ENCODE data around the gene HOXC11.

Gene HOXC11

DNA sequence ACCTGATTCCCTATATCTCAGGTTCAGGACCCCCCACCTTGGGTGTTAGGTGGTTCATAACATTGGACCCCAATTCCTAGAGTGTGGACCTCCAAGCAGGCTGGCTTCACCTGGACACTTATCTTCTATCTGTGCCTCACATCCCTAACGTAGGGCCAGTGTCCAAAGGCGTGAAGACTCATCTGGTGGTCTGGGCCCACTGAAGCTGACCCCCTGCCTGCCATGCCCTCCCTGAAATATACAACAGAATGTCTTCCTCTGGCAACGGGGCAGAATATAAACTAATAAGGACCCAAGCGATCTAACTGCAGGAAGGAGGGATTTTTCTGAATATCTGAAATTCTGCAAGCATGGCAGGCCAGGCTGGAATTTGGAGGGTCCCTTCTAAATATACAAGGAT, 28.7 kb upstream of the HOXC11 start:
- DNase-seq: no peak

DNA sequence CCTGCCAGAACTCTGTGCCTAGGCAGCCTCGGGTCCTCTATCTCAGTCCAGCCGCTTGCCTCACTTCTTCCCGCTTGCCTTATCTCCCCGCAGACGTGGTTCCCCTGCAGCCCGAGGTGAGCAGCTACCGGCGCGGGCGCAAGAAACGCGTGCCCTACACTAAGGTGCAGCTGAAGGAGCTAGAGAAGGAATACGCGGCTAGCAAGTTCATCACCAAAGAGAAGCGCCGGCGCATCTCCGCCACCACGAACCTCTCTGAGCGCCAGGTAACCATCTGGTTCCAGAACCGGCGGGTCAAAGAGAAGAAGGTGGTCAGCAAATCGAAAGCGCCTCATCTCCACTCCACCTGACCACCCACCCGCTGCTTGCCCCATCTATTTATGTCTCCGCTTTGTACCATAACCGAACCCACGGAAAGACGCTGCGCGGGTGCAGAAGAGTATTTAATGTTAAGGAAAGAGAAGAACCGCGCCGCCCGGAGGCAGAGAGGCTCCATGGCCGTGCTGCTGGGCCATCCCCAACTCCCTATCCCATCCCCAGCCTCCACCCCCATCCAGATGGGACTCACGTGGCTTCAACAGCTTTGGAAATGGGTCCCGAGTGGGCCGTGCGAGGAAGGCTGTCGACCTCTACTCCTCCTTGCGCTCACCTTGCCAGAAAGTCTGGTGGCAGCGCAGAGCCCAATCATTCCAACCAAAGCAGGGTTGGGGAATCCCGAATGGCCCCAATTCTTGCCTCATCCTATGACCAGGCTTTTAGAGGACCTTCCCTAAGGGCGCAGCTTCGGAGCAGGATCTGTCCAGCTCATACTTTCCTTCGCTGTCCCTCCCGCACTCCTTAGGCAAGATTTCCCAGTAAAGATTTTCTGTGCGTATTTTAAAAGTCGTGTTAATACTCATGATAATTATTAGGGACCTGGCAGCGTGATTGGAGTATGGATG, 27.7 kb upstream of the HOXC11 start:
- no peak for DNase-seq

DNA sequence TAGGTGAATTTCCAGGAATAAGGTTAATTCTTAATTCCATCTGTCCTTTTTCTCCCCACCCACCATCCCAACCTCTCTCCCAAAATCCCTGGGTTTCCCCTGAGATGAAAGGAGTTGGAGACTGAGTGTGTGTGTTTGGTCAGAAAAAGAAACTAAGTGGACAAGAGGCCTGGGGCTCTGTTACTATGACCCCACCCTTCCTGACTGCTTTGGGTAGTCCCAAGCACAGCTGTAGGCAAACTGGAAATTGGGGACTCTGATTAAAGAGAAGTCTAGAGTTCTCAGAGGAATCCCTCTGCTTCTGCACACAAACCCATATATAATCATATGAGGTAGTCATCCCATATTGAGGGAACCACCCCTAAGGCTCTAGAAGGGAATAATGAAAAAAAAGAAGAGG, 25.2 kb upstream of the HOXC11 start:
- no peak for DNase-seq

- no peak for DNase-seq
Measured at GRCh38 chr12:53948650-53949593, 24.0 kb upstream of the HOXC11 start.

- no peak for DNase-seq
Measured at GRCh38 chr12:53949631-53950436, 23.1 kb upstream of the HOXC11 start.

DNA sequence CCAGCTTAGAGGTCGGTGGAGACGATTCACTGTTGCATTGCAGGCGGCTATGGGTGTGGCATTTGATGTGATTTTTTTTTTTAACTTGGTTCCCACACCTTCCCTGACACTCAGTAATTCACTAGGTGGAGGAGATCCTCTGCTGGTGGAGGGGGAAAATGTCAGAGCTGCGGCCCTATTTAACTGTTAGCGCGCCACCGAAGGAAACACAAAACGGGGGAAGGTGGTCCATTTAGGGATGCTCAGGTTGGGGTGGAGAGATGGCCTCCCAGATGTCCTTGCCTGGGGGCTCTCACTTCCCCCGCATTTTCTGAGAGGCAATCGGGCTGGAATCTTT, 22.5 kb upstream of the HOXC11 start:
- no peak for DNase-seq

DNA sequence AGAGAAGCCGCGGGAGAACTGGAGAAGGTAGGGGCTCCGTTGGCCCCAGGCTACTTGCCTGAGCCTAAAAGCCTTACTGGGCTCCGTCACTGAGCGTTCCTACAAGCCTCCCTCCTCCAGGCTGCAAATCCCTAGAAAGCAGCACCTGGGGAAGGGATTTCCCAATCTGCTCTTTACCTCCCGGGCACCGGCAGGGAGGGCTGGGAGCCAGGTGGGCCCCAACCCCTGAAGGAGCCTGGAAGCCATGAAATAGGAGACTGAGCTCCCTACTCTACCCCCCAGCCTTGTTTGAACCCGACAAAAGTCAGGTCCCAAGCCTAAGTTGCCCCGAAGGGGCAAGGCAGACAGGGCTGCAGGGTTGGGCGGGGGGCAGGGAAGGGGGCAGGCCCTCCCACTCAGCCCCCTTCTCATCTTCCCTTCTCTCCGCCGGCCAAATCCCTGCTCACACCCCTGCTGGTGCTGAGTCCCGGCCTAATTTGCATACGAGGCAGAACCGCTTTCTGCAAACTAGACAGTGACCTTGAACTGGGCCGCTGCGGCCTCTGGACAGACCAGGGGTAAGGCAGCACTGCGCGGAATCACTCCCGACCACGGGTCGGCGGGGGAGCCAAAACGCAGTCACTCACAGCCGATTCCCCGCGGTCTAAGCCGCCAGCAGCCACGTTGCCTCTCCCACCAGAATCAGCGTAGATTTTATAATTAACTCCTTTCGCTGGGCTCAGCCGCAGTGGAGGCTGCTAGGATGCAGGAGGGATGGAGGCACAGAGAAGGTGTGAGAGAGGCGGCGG, 21.9 kb upstream of the HOXC11 start:
- DNase-seq: no peak

DNA sequence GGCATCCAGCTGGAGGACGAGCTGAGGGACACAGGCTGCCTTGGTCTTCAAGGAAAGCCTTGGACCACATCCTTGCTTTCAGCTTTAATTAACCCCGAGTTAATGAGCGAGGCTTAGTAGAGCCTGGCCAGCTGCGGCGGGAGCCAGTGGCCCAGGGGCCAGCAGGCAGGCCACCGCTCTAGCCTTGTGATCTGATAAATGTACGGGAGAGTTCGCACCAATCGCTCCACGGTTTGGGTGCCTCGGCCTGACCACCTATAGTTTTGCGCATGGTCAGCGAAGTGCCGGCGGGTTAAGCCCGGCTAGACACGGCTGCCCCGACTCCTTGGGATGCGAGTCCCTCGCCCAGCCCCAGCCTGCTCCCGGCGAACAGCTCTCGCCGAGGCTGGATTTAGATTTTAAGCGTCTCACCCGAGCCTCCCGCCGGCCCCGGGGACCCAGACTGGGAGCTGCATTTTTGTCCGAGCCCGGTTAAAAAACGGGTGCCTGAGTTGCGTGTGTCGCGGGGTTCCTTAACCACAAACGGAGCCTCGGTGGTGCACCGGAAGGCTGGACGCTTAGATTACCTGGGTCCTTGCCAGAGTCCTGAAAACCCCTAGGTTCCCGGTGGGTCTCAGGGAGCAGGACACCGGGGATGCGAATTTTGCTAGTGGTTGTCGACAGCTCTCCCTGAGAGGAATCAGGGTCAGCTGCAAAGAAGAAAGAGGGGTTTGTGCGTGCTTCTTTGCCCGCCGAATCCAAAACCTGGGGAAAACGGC, 21.2 kb upstream of the HOXC11 start:
- DNase-seq: no peak

DNA sequence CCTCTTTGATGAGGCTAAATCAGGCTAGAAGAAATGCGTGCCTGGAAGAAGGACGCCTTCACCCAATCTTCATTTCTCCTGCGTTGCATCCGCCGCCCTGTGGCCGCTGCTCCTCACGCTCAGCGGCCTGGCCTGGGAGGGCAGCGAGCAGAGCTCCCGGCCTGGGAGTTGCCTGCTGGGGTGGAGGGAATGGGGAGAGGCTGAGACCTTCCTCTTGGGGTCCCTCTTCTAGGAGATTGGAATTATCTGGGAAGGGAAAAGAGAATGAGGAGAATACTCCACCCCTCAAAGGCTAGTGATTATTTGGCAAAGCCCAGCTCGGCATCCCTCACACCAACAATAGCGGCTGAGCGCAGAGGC, 20.6 kb upstream of the HOXC11 start:
- DNase-seq: no peak

DNA sequence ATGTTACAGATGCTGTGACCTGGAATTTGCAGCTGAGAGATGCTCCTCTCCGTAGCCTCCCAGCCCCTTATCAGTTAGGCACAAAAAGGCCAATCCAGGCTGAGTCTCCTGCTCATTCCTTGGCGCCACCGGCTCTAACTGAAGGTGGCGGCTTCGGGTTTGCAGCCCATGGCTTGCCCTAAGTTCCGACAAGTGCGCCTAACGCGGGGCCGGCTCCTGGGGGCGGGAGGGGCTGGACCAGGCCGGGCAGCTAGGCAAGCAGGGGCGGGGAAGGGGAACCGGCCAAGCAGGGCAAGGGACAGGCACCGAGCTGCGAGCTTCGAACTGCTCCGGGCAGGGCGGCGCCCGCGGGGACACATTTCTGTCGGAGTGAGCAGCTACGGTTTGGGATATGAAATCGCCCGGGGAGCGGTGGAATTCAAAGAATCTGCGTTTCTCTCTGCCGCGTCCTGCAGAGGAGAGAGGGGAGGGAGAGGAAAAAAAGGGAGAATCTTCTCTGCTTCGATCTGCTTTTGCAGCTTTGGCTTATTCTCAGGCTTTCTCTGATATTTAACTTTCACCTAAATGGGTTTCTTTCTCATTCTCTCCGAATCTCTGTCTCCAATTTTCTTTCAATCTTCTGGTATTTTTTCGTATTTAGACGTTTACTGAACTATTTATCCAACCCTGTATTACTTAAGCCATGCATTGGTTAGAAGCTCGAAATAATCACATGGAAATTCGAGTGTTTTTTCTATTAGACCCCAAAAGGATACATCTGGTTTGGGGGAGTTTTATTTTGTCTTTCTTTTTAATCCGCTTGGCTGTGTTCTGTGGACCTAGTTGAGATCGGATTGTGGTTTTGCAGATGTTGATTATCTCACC, 19.8 kb upstream of the HOXC11 start:
- no peak for DNase-seq

GRCh38 chr12:53953831-53954693, 18.9 kb upstream of the HOXC11 start:
- DNase-seq: no peak

DNA sequence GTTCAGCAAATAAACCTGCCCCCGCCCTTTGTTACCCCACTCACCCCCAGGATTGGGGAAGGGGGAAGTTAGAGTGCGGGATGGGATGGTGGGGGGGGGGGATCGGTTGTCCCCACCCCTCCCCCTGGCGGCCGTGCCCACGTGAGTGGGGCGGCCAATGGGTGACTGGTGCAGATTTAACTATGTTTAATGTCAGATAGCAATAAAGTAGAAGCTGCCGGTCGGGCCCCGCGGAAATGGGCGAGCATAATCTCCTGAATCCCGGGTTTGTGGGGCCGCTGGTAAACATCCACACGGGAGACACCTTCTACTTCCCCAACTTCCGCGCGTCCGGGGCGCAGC, 18.3 kb upstream of the HOXC11 start, which contains the start of gene HOXC12:
Gene HOXC12 (plus strand): TSS at position 210 of the 342 bp plus-strand sequence. CDS start 27 bp downstream, at position 237.
- DNase-seq: no peak

GRCh38 chr12:53955036-53955775, 17.7 kb upstream of the HOXC11 start:
- no peak for DNase-seq

- DNase-seq: no peak
Measured at GRCh38 chr12:53955776-53956250, 17.1 kb upstream of the HOXC11 start.

GRCh38 chr12:53956251-53956887, 16.6 kb upstream of the HOXC11 start:
- DNase-seq: no peak

GRCh38 chr12:53956914-53957536, 15.9 kb upstream of the HOXC11 start:
- no peak for DNase-seq

DNA sequence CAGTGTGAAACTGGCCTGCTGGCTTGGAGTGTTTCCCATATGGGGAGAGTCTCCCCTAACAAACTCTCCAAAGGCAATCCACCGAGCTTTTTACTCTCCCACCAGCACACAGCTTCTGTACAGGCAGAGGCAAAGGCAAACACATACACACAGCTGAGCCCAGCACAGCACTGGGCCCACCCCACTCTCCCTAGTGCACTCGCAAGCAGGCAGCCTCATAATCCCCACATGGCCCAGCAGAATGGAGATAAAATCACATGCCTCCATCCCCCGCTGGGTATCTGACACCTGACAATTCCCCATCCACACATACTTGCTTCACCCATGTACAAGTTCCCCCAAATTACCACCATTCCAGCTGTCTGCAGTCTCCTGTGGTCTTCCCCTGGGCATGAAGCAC, 14.8 kb upstream of the HOXC11 start:
- no peak for DNase-seq

DNA sequence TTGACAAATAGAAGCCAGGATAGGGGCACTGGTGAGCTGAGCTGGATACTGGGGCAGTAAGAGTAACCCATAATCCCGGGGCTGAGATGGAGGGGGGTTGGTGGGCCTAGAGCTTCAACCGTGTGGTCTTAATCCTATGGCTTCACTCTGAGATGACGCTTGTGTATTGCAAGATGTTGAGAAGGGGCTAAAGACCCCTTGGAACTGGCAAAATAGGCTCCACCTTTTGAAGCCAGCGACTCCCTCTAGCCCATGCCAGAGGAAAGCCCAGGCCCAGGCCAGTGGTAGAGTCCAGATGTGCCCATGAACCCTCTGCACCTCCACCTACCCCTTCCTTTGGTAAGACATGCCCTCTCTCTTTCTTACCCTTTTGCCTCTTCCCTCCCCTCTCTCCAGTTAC, 13.6 kb upstream of the HOXC11 start:
- DNase-seq: no peak

Measured in hematopoietic multipotent progenitor cell treated with erythropoietin and hydrocortisone succinate and interleukin-3 and kit ligand, for 6 days (in vitro differentiated cells).